SK-N-SH (cell line): ENCODE measurements around the gene CBX1. TPM values are rescaled to one million over a fixed set of nuclear protein-coding genes. Genes with fewer than 3 reads are reported as not detected.
A peak's percentile ranks its signal among the peaks of the same experiment; 100 is the strongest.

Experiments
- CTCF ChIA-PET: fragments of 300-600, 350-600 bp; formaldehyde crosslinking; extraction: SDS; loops from one replicate; lab custom pipeline; 2021; lab: Yijun Ruan, JAX
- POLR2A ChIA-PET: fragments of 350-600 bp; sonication (Branson Sonifier 250); formaldehyde crosslinking; extraction: SDS; loops from one replicate; lab custom pipeline; 2020; ENCODE audit warnings: antibody characterized with exemption, inconsistent platforms; lab: Yijun Ruan, JAX
- DNase-seq: peaks from one replicate; pipeline ENCODE4 v3.0.0; 2012
- H2AFZ ChIP-seq: fragments of 200-600 bp; sonication (generic); 2 replicates; pipeline ENCODE4 v1.8.1; 2016; ENCODE audit warnings: antibody characterized with exemption, mild to moderate bottlenecking, low read depth
- H3F3A ChIP-seq: fragments of 200-600 bp; sonication (generic); replicated peaks from 2 replicates; pipeline ENCODE3; 2016; ENCODE audit warnings: antibody characterized with exemption, mild to moderate bottlenecking; ENCODE audit not compliant: insufficient read depth
- H3K27ac ChIP-seq, 2 experiments: fragments of 200-500 bp in 1 of 2; fragments of 200-600 bp in 1 of 2; sonication (Bioruptor generic) in 1 of 2; sonication (generic), shearing (Covaris generic) in 1 of 2; 2 replicates each; pipeline versions ENCODE4 v1.5.1 to v1.6.1; 2014 to 2016; ENCODE audit warnings: low read depth in 2 of 2, inconsistent platforms in 1 of 2, low read length in 1 of 2, mild to moderate bottlenecking in 1 of 2, mixed read lengths in 1 of 2
- H3K27me3 ChIP-seq: fragments of 200-600 bp; sonication (generic), shearing (Covaris generic); 2 replicates; pipeline ENCODE4 v1.6.1; 2016; ENCODE audit warnings: mixed run types; ENCODE audit not compliant: insufficient read depth
- H3K36me3 ChIP-seq, 2 experiments: fragments of 200-500 bp in 1 of 2; fragments of 200-600 bp in 1 of 2; sonication (Bioruptor generic) in 1 of 2; sonication (generic) in 1 of 2; replicated peaks in 1 of 2; 2 replicates each; pipeline versions ENCODE3 to v1.5.1; 2014 to 2016; ENCODE audit warnings: low read length in 1 of 2, mild to moderate bottlenecking in 1 of 2; ENCODE audit not compliant: insufficient read depth in 2 of 2, control insufficient read depth in 1 of 2
- H3K4me1 ChIP-seq, 2 experiments: fragments of 200-500 bp in 1 of 2; fragments of 200-600 bp in 1 of 2; sonication (Bioruptor generic) in 1 of 2; sonication (generic), shearing (Covaris generic) in 1 of 2; 2 replicates each; pipeline versions ENCODE4 v1.5.1 to v1.6.1; 2014 to 2016; ENCODE audit warnings: low read depth in 1 of 2, low read length in 1 of 2, mixed run types in 1 of 2; ENCODE audit not compliant: insufficient read depth in 2 of 2, control insufficient read depth in 1 of 2
- H3K4me2 ChIP-seq: fragments of 200-600 bp; sonication (generic), shearing (Covaris generic); 2 replicates; pipeline ENCODE4 v1.6.1; 2017; ENCODE audit warnings: mixed run types
- H3K4me3 ChIP-seq, 2 experiments: fragments of 200-500 bp in 1 of 2; fragments of 200-600 bp in 1 of 2; sonication (Bioruptor generic) in 1 of 2; sonication (generic), shearing (Covaris generic) in 1 of 2; 2 replicates each; pipeline versions ENCODE4 v1.5.1 to v1.8.1; 2014 to 2016; ENCODE audit warnings: low read depth in 2 of 2, inconsistent platforms in 1 of 2, low read length in 1 of 2, mild to moderate bottlenecking in 1 of 2, mixed read lengths in 1 of 2, moderate library complexity in 1 of 2
- H3K79me2 ChIP-seq: fragments of 200-600 bp; sonication (generic); 2 replicates; pipeline ENCODE4 v1.8.1; 2017; ENCODE audit warnings: mild to moderate bottlenecking; ENCODE audit not compliant: insufficient read depth
- H3K9ac ChIP-seq: fragments of 200-600 bp; sonication (generic); 2 replicates; pipeline ENCODE4 v1.6.1; 2017; ENCODE audit warnings: mixed run types
- H3K9me2 ChIP-seq: fragments of 200-600 bp; sonication (generic); 2 replicates; pipeline ENCODE4 v1.6.1; 2017; ENCODE audit warnings: mixed run types
- H3K9me3 ChIP-seq: fragments of 200-600 bp; sonication (generic); 2 replicates; pipeline ENCODE4 v1.6.1; 2017; ENCODE audit warnings: mixed run types, mild to moderate bottlenecking, moderate library complexity
- H4K20me1 ChIP-seq: fragments of 200-600 bp; sonication (generic); 2 replicates; pipeline ENCODE4 v1.6.1; 2017; ENCODE audit warnings: mild to moderate bottlenecking, mixed run types; ENCODE audit not compliant: insufficient read depth
- EP300 ChIP-seq, 2 experiments: IDR thresholded peaks; 2 replicates each; pipeline versions ENCODE4 v1.4.0 to v1.6.1; 2012; ENCODE audit warnings: borderline replicate concordance in 1 of 2, low read depth in 1 of 2, low read length in 1 of 2
- EZH2phosphoT487 ChIP-seq: fragments of 200-600 bp; sonication (generic); IDR thresholded peaks from 2 replicates; pipeline ENCODE4 v1.6.1; 2017; ENCODE audit warnings: low read depth, mixed run types, mild to moderate bottlenecking, antibody characterized with exemption, moderate library complexity, borderline replicate concordance
- FOXJ3 ChIP-seq: sonication (generic); formaldehyde crosslinking; IDR thresholded peaks from 2 replicates; pipeline ENCODE4 v1.5.1; 2020; ENCODE audit warnings: mild to moderate bottlenecking, missing genetic modification reagents
- FOXM1 ChIP-seq: IDR thresholded peaks from 2 replicates; pipeline ENCODE4 v1.4.0; 2012; ENCODE audit warnings: low read depth, mild to moderate bottlenecking
- GATA2 ChIP-seq: sonication (generic); formaldehyde crosslinking; IDR thresholded peaks from 2 replicates; pipeline ENCODE4 v1.5.0; 2020; ENCODE audit warnings: mild to moderate bottlenecking, missing genetic modification reagents
- IRF3 ChIP-seq: fragments of 150-350 bp; IDR thresholded peaks from 2 replicates; pipeline ENCODE4 v1.6.1; 2016; ENCODE audit warnings: mild to moderate bottlenecking, low read depth, low read length
- JUND ChIP-seq: IDR thresholded peaks from 2 replicates; pipeline ENCODE4 v1.4.0; 2012
- NFIC ChIP-seq: IDR thresholded peaks from 2 replicates; pipeline ENCODE4 v1.4.0; 2012; ENCODE audit warnings: borderline replicate concordance
- NRF1 ChIP-seq: IDR thresholded peaks from 2 replicates; pipeline ENCODE4 v1.6.1; 2012; ENCODE audit warnings: low read depth, mild to moderate bottlenecking, low read length
- PBX3 ChIP-seq: IDR thresholded peaks from 2 replicates; pipeline ENCODE4; 2012
- POLR2AphosphoS5 ChIP-seq: IDR thresholded peaks from 2 replicates; pipeline ENCODE4 v1.6.1; 2012; ENCODE audit warnings: low read depth, low read length
- RAD21 ChIP-seq: IDR thresholded peaks from 2 replicates; pipeline ENCODE4 v1.6.1; 2012; ENCODE audit warnings: mild to moderate bottlenecking, low read length
- SIN3A ChIP-seq: IDR thresholded peaks from 2 replicates; pipeline ENCODE4 v1.6.1; 2012; ENCODE audit warnings: low read depth, mild to moderate bottlenecking, low read length, moderate library complexity, borderline replicate concordance
- SMC3 ChIP-seq: IDR thresholded peaks from 2 replicates; pipeline ENCODE4 v1.6.1; 2012; ENCODE audit warnings: low read depth, low read length, improper control_type of control experiment
- TEAD4 ChIP-seq: IDR thresholded peaks from 2 replicates; pipeline ENCODE4 v1.4.0; 2012; ENCODE audit warnings: mild to moderate bottlenecking, borderline replicate concordance; ENCODE audit not compliant: insufficient read depth
- USF1 ChIP-seq: IDR thresholded peaks from 2 replicates; pipeline ENCODE4 v1.4.0; 2012; ENCODE audit warnings: low read depth, borderline replicate concordance
- USF2 ChIP-seq: fragments of 150-350 bp; IDR thresholded peaks from 2 replicates; pipeline ENCODE4 v1.6.1; 2017; ENCODE audit warnings: antibody characterized with exemption, low read length, low read depth, borderline replicate concordance
- WGBS: methylation state at CpG from one replicate; pipeline ENCODE4 v1.1.6; 2017; ENCODE audit warnings: low lambda C conversion rate; 5-methylcytosine and 5-hydroxymethylcytosine counted together
- polyA plus RNA-seq, 3 experiments: library from polyadenylated mRNA; depleted of rRNA; stranded (reverse); fragments of >200 nt; gene quantifications; 2 replicates each; pipeline ENCODE4 v1.2.3, GENCODE V29; 2012

Gene CBX1
- polyA plus RNA-seq, 1 of the 3 experiments (the other 2 are of a cell fraction), result 102 TPM

GRCh38 chr17:48025904-48026501 lies 75.3 kb downstream of the CBX1 start:
- peak overlapping the region; percentile 18; the same call in 1 of the 2 replicates for H3K9ac ChIP-seq
- peak overlapping the region; percentile 50 to 78; a peak in 3 of 4 replicates for H3K4me3 ChIP-seq
- peak overlapping the region; percentile 90 for H2AFZ ChIP-seq
- CTCF ChIA-PET, result interaction anchor here (0.6 to 31.3 kb wide), 52 partner anchors 7 to 853 kb away, joined by 3 to 1200 read pairs (median 5); partner anchors contain the start of genes CBX1, CDK5RAP3, COPZ2 and NFE2L1
- DNase-seq, result no peak
- no peaks in the 10 kb centered on the region for H3K9me3 ChIP-seq
- no peak for TF ChIP-seq NFIC
- no peak for TF ChIP-seq FOXM1
- no peak for TF ChIP-seq FOXJ3
- no peak for TF ChIP-seq POLR2AphosphoS5
- TF ChIP-seq RAD21, result no peak
- peak overlapping the region in 1 of 2 experiments; percentile 15; a peak in 1 of 4 replicates for H3K27ac ChIP-seq
- POLR2A ChIA-PET, result interaction anchor here (0.8 to 3.0 kb wide), 13 partner anchors 11 to 105 kb away, joined by 3 to 27 read pairs (median 4); partner anchors contain the start of genes CBX1, COPZ2 and NFE2L1
- no peaks in the 10 kb centered on the region for H3K36me3 ChIP-seq
- peak overlapping the region; percentile 100 for H3K4me2 ChIP-seq
- WGBS, result 45% methylated on average over 8 of the region's 8 CpGs
- H3K79me2 ChIP-seq, result no peaks in the 10 kb centered on the region
- peaks cover 25 to 33% of the 10 kb centered on the region in 2 experiments; a peak in 3 of 4 replicates for H3K4me1 ChIP-seq
- H3F3A ChIP-seq, result peaks cover 43% of the 10 kb centered on the region
- no peaks in the 10 kb centered on the region for H3K27me3 ChIP-seq
- no peaks in the 10 kb centered on the region for H3K9me2 ChIP-seq
- H4K20me1 ChIP-seq, result no peaks in the 10 kb centered on the region

- H3K4me1 ChIP-seq, result peaks cover 25 to 33% of the 10 kb centered on the region in 2 experiments; a peak in 3 of 4 replicates
- peak; percentile 97 for DNase-seq
- CTCF ChIA-PET, result interaction anchor here (0.6 to 31.3 kb wide), 43 partner anchors 10 to 654 kb away, joined by 3 to 1200 read pairs (median 5); partner anchors contain the start of genes CBX1, CDK5RAP3, COPZ2 and NFE2L1
- TF ChIP-seq USF2 (peak; percentile 55), JUND (no peak), PBX3 (peak; percentile 81), IRF3 (no peak), POLR2AphosphoS5 (0 out of 2 replicates have a peak, but pooled peaks have one; percentile 63), SMC3 (peak; percentile 88), EZH2phosphoT487 (no peak), EP300 (IDR thresholded peaks at IDR 0.05; ENCODE audit: borderline replicate concordance in 1 of 2, low read depth in 1 of 2, low read length in 1 of 2) (no peak), GATA2 (no peak), SIN3A (peak; percentile 86; the same call in 1 of the 2 replicates), TEAD4 (no peak), USF1 (peak; percentile 84; the same call in 1 of the 2 replicates), NRF1 (peak; percentile 49; the same call in 1 of the 2 replicates)
Observed at GRCh38 chr17:48025040-48025903, 76.0 kb downstream of the CBX1 start.

More at GRCh38 chr17:48025040-48025903, 76.0 kb downstream of the CBX1 start:
- Histone ChIP-seq H3K4me2 (peak overlapping the region; percentile 100), H4K20me1 (no peaks in the 10 kb centered on the region), H3K79me2 (no peaks in the 10 kb centered on the region), H3K9me2 (no peaks in the 10 kb centered on the region), H3K27ac (peak overlapping the region; percentile 43 to 68), H3F3A (peaks cover 43% of the 10 kb centered on the region), H3K9ac (peak overlapping the region; percentile 18; the same call in 1 of the 2 replicates), H3K36me3 (no peaks in the 10 kb centered on the region), H3K27me3 (no peaks in the 10 kb centered on the region), H3K9me3 (no peaks in the 10 kb centered on the region), H3K4me3 (peak overlapping the region; percentile 50 to 78), H2AFZ (peak overlapping the region; percentile 95)
- 2% methylated on average over 53 of the region's 56 CpGs for WGBS
- POLR2A ChIA-PET, result interaction anchor here (0.8 to 2.6 kb wide), 6 partner anchors 18 to 98 kb away, joined by 3 to 9 read pairs (median 4); partner anchors contain the start of genes CBX1 and NFE2L1
